Endometrium (tissue), 2 donors: ENCODE data around the gene MZT2B.
"Not testable (repeated sequence)": the region's sequence is repeated elsewhere in the genome, so short reads cannot be mapped to it uniquely, and the experiment has no call there.

Experiments used
- FAIRE-seq: peaks from 2 replicates; lab custom pipeline; 2012; peaks lifted over from hg19 to GRCh38; lab: Jason Lieb, UNC
- donor health status: control.
- donor health status: control.

Gene MZT2B, protein sequence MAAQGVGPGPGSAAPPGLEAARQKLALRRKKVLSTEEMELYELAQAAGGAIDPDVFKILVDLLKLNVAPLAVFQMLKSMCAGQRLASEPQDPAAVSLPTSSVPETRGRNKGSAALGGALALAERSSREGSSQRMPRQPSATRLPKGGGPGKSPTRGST

GRCh38 chr2:130181880-130182682, at the start of gene MZT2B:
MZT2B (plus strand) TSS chr2:130182262; CDS start chr2:130182283, 21 bp downstream.
- not testable (repeated sequence) for FAIRE-seq

DNA sequence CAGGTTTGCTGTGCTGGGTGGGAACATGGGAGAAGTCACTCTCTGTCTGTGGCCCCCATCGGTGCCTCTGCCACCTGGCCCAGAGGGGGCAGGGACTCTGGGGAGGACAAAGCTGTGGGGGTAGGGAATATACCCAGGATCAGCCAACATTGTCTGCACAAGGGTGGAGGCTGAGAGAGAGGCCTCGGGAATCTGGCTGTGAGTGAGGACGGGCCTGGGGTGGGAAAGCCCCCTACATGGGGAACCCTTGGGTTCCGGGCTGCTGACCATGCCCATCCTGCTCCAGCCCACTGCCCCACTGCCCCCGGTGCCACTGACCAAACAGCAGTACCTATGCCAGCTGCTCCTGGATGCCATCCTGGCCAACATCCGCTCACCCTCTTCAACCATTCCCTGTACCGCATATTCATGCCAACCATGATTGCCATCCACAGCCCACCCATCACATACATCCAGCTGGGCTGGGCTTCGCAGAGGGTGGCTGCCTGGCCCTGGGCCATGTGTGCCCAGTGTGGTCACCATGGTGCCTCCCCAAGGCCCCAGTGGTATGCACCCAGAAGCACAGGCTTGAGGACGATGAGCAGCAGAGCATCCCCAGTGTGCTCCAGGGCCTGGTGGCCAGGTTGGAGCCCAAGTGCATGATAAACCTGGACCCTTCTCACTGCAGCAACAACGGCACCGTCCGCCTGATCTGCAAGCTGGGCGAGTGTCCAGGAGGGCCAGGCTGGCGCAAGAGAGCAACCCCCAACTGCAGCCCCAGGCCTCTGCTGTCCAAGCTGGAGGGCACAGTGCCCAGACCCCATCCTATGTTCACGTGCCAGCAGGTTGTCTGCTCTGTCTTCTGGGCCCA, 46.1 kb upstream of the MZT2B start:
- no peak for FAIRE-seq

- FAIRE-seq = not testable (repeated sequence)
Observed at GRCh38 chr2:130136546-130136945, 45.5 kb upstream of the MZT2B start.

GRCh38 chr2:130137118-130137517, 44.9 kb upstream of the MZT2B start:
- FAIRE-seq = not testable (repeated sequence)

GRCh38 chr2:130138326-130138725, 43.7 kb upstream of the MZT2B start:
- FAIRE-seq = not testable (repeated sequence)

- not testable (repeated sequence) for FAIRE-seq
Observed at GRCh38 chr2:130138841-130139251, 43.2 kb upstream of the MZT2B start.

DNA sequence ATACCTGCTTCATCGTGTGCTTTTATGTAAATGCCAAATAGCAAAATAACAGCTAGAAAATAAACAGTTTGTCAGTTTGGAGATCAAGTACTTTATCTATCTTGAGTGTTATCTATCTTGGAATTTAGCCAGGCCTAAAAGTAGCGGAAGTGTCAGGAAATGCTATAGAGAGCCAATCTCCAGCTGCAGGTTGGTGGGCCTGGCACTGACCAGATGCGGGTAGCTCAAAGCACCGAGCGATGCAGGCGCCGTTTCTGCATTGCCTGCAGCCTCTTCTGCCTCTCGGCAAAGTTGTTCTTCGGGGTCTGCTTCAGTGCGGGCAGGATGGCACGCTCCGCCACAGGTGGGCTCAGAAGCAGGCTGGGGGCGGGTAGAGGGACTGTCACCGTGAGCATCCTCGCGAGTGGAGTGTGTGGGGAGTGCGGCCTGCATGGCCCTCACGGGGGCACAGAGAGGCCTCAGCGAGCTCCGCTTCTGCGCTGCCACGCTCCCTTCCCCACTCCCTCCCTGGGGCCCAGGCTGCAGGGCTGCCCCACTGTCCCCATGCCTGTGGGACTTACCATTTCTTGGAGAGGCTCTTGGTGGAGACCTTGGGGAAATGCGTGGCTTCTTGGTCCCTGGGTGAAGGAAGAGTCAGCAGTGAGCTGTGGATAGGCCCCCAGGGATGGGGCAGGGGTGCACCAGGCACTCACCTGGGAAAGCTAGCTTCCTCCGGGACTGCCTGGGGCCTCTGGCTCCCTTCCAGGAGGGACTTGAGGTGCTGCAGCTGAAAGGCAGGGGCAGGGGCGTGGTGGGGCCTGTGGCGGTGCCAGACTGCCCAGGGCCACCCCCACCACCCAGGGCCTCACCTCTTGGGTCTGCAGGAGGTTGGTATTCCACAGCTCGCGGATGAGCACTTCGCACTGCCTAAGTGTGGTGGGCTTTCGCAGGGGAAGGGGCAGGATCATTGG, 42.5 kb upstream of the MZT2B start:
- not testable (repeated sequence) for FAIRE-seq

DNA sequence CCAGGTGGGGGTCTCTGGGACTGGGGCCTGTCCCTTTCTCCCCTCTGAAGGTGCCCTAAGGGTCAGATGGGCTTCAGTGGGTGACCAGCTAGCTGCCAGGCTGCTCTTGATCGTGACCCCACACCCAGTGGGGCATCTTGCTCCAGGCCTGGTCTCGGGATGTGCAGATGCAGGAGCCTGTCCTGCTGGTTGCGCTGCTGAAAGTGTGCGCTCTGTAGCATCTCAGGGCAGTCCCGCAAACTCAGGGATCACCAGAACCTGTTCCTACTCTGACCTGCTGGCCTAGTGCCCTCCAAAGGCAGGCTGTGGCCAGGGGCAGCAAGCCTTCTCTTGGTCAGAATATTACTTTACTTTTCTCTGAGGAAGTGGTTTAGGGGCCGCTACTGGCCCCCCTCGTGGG, 41.5 kb upstream of the MZT2B start:
- FAIRE-seq = not testable (repeated sequence)

DNA sequence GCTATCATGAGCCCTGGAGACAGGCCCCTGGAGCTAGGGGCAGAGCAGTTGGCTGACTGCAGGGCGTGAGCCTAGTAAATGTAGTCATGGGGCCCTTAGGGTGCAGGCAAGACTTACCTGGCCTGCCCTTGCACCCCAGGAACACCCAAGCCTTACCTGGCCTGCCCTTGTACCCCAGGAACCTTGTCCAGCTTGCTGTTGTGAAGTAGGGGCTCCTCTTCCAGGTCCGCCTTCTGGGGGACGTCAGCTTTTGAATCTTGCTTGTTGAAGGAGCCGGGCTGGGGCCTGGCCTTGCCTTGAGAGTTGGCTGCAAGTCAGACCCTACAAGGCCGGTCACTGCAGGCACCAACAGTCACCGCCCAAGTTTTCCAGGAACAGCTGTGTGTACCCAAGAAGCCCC, 41.1 kb upstream of the MZT2B start:
- not testable (repeated sequence) for FAIRE-seq

DNA sequence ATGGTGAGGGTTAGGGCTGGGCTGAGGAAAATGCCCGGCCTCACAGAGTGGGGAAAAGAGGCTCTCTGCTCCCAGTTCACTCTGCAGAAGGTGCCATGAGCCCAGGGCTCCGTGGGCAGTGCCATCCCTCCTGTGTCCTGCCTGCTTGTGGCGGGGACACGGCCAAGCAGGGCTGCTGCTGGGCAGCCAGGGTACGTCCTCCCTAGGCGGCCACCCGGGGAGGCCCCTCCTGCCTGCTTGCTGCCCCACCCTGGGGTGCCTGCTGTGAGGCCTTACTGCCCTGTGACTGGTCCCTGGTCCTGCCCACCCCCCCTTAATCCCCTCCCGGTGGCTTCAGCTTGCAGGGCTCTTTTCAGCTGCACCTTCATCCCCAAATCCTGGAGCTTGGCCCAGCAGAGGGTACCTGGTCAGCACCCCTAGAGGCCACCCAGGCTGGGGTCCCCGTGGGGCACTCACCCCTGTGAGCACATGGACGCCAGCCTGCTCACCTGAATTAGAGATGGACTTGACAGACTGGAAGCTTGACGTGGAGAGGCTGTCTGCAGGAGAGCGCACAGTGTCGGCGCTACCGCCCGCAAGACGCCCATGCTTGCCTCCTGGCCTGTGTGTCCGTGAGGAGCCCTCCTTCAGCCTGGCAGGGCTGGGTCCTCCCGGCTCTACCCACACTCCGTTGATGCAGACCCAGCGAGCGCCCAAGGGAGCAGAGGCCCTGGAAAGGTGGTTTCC, 40.3 kb upstream of the MZT2B start:
- not testable (repeated sequence) for FAIRE-seq

- FAIRE-seq = not testable (repeated sequence)
Observed at GRCh38 chr2:130142396-130143265, 39.4 kb upstream of the MZT2B start.

DNA sequence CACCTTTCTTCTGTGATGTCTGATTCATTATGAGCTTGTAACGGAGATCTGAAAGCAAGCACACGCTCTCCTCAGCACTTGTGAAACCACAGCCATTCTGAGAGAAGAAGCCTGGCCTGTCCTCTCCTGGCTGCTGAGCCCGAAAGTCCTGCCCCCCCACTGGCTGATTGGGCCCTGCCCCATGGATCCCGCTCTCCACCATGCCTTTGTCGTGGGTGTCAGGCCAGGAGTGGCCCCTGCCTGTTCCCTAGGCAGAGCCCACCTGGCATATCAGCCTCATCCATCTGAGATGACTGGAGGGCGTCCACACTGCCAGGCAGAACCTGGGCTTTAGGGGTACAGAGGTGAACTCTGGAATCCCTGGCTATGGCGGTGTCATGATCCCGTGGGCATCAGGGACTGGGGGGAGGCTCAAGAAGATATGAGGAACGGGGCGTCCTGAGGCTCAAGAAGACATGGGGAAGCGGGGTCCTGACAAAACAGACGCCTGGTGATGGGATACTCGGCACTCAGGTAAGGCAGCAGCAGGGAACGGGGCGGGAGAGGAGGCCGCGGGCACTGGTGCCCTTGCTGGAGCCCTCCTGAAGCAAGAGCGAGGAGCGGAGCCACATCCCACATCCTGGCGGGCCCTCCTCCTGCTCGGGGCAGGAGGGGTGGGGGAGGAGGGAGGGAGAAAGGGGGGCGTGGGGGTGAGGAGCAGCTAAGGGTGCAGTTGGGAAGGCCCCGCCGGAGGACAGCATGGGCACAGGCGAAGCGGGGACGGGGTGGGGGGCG, 38.6 kb upstream of the MZT2B start:
- not testable (repeated sequence) for FAIRE-seq

DNA sequence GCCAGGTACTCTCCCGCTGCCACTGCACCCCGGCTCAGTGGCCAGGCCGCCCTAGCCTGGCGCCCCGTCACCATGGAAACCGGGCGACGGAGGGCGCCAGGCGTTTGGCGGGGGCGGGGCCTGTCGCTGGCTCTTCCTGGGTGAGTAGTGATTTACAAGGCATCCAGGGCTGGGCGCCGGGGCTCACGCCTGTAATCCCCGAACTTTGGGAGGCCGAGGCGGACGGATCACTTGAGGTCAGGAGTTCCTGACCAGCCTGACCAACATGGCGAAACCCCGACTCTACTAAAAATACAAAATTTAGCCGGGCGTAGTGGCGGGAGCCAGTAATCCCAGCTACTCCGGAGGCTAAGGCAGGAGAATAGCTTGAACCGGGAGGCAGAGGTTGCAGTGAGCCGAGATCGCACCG, 37.1 kb upstream of the MZT2B start, which contains the start of gene CCDC74B:
TSS of gene CCDC74B (minus strand) at position 107 of the 409 bp plus-strand sequence. CDS start 116 bp downstream, outside the sequence.
- FAIRE-seq = not testable (repeated sequence)

- FAIRE-seq = not testable (repeated sequence)
Observed at GRCh38 chr2:130148515-130148914, 33.5 kb upstream of the MZT2B start.

DNA sequence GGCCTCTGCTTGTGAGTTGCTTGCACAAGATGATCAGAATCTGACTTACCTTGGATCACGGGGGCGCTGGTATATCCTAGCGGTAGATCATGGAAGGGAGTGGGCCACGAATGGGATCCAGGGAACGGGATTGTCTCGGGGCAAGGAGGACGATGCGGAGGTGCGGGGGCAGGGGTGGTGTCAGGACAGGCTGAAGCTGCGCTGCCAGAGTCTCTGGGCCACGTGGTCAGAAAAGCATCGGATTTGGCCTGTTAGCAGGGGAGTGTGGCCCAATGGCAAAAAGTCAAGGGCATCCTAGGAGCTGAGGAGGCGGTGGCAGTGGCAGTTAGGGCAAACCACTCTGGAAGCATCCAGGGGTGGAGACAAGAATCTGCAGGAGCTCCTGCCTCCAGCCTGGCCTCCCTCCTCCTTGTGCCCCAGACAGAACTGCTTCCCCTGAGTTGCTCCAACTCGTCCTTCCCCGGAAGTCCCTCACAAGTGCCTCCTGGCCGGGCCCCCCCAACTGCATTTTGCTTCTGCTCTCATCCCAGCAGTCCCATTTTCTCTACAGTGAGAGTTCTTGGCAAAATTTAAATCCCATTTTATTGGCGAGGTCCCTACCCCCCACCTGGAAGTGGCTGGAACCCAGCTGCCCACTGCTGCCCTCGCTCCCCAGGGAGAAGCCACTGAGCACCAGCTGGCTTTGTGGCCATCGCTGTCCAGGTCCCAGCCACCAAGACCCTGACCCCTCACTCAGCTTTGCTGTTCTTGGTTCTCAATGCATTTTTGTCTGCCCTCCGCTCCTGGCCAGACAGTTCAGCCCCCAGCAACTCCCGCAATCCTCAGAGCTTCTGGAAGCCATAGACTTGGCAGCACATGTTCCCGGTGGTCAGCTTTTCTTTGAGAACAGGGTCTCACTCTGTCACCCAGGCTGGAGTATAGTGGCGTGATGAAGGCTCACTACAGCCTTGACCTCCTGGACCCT, 31.6 kb upstream of the MZT2B start:
- FAIRE-seq = no peak

DNA sequence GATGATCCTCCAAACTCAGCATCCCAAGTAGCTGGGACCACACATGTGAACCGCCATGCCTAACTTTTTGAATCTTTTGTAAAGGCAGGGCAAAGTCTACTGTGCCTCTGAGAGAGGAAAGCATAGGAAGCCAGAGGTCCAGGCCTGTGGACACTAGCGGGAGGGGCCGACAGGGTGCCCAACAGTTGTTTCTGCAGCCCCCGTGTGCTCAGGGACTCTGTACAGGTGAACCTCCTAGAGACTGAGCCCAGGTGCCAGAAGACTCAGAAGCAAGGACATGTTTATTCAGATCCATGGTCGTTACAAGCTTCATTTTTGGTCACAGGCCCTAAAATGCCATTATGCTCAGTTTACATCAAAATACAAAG, 30.9 kb upstream of the MZT2B start:
- not testable (repeated sequence) for FAIRE-seq

DNA sequence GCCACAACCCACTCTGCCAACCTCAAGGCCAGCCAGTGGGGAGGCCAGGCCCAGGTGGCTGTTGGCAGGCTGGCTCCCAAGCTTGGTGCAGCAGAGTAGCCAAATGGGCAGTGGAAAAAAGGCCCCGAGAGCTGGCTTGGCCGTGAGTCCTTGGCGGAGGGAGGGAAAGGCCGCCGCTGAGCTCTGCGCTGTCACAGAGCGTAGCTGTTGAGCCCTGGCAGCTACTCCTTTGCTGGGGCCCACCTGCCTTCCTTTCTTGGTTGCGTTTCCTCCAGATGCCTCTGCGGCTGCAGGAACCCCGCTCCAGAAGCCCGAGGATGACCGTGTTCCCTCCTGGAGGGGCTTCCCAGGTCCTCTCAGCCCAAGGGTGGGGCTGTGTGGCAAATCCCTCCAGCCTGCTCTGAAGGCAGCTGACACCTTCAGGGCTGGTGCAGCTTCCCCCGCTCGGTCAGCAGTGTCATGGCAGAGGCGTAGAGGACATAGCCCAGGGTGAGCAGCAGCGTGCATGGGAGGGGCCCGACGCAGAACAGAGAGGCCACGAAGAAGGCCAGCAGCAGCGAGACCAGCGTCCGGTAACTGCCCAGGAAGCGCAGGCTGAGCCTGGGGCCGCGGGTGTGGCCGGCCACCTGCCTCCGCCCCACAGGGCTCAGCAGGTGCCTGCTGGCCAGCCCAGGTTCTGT, 29.8 kb upstream of the MZT2B start:
- FAIRE-seq = not testable (repeated sequence)
